Neuronal stem cell (in vitro differentiated cells): ENCODE data around the gene HSPA1B.
"Not testable (repeated sequence)": the region's sequence is repeated elsewhere in the genome, so short reads cannot be mapped to it uniquely, and the experiment has no call there.

ENCODE experiments used
- DNase-seq: peaks from one replicate; pipeline ENCODE4 v3.0.0-alpha.2; 2013; ENCODE audit warnings: low spot score
- H2AFZ ChIP-seq: one replicate; pipeline ENCODE4 v1.6.1; 2013; ENCODE audit warnings: mild to moderate bottlenecking, low read length, inconsistent platforms
- H2AK5ac ChIP-seq: 2 replicates; pipeline ENCODE4 v1.6.1; 2013; ENCODE audit warnings: low read depth, mild to moderate bottlenecking, inconsistent platforms, low read length, moderate library complexity, mixed read lengths
- H2BK120ac ChIP-seq: 2 replicates; pipeline ENCODE4 v1.6.1; 2013; ENCODE audit warnings: low read depth, mild to moderate bottlenecking, inconsistent platforms, low read length, moderate library complexity, mixed read lengths
- H2BK12ac ChIP-seq: one replicate; pipeline ENCODE4 v1.6.1; 2013; ENCODE audit warnings: low read length, inconsistent platforms
- H2BK15ac ChIP-seq: 2 replicates; pipeline ENCODE4 v1.6.1; 2013; ENCODE audit warnings: mild to moderate bottlenecking, low read length, inconsistent platforms, mixed read lengths
- H2BK5ac ChIP-seq: one replicate; pipeline ENCODE4 v1.6.1; 2013; ENCODE audit warnings: inconsistent platforms, mild to moderate bottlenecking, low read length, moderate library complexity
- H3K14ac ChIP-seq: one replicate; pipeline ENCODE4 v1.6.1; 2013; ENCODE audit warnings: low read length, inconsistent platforms
- H3K18ac ChIP-seq: 2 replicates; pipeline ENCODE4 v1.6.1; 2013; ENCODE audit warnings: low read length, inconsistent platforms
- H3K23ac ChIP-seq: 2 replicates; pipeline ENCODE4 v1.6.1; 2013; ENCODE audit warnings: low read depth, mild to moderate bottlenecking, mixed read lengths, low read length, inconsistent platforms; ENCODE audit not compliant: poor library complexity
- H3K27ac ChIP-seq: replicated peaks from 3 replicates; pipeline ENCODE4 v1.5.1; 2013; ENCODE audit warnings: low read length, inconsistent platforms
- H3K27me3 ChIP-seq, 3 experiments: 2 replicates each; pipeline ENCODE4 v1.6.1; 2013; ENCODE audit warnings: low read length in 3 of 3, mild to moderate bottlenecking in 2 of 3, inconsistent platforms in 1 of 3, low read depth in 1 of 3, mixed read lengths in 1 of 3, moderate library complexity in 1 of 3; ENCODE audit not compliant: control insufficient read depth in 3 of 3, insufficient read depth in 3 of 3
- H3K36me3 ChIP-seq, 2 donors: replicated peaks in 1 of 2; 2 replicates each; pipeline ENCODE4 v1.6.1; 2013; ENCODE audit warnings: low read length in 2 of 2; ENCODE audit not compliant: control insufficient read depth in 2 of 2, insufficient read depth in 2 of 2
- H3K4ac ChIP-seq: 2 replicates; pipeline ENCODE4 v1.6.1; 2013; ENCODE audit warnings: inconsistent platforms, mild to moderate bottlenecking, low read length, moderate library complexity
- H3K4me1 ChIP-seq, 2 donors: 1 replicate in 1 of 2; 2 replicates in 1 of 2; pipeline ENCODE4 v1.6.1; 2013; ENCODE audit warnings: low read length in 2 of 2, low read depth in 1 of 2; ENCODE audit not compliant: control insufficient read depth in 2 of 2, insufficient read depth in 1 of 2
- H3K4me2 ChIP-seq: one replicate; pipeline ENCODE4 v1.6.1; 2013; ENCODE audit warnings: mild to moderate bottlenecking, low read length, inconsistent platforms; ENCODE audit not compliant: insufficient read depth, poor library complexity, severe bottlenecking
- H3K4me3 ChIP-seq, 2 donors: 2 replicates each; pipeline ENCODE4 v1.5.1; 2013; ENCODE audit warnings: low read length in 2 of 2, mild to moderate bottlenecking in 2 of 2, inconsistent platforms in 1 of 2, moderate library complexity in 1 of 2
- H3K79me1 ChIP-seq: one replicate; pipeline ENCODE4 v1.6.1; 2013; ENCODE audit warnings: low read depth, mild to moderate bottlenecking, inconsistent platforms, low read length, moderate library complexity
- H3K9ac ChIP-seq: one replicate; pipeline ENCODE4 v1.6.1; 2013; ENCODE audit warnings: mild to moderate bottlenecking, low read depth, low read length, inconsistent platforms; ENCODE audit not compliant: poor library complexity
- H3K9me3 ChIP-seq, 2 donors: replicated peaks in 1 of 2; 2 replicates each; pipeline versions ENCODE3 to v1.6.1; 2013; ENCODE audit warnings: low read length in 2 of 2, mild to moderate bottlenecking in 2 of 2, inconsistent platforms in 1 of 2, low read depth in 1 of 2, mixed read lengths in 1 of 2, moderate library complexity in 1 of 2; ENCODE audit not compliant: control insufficient read depth in 2 of 2, insufficient read depth in 1 of 2
- H4K8ac ChIP-seq: one replicate; pipeline ENCODE4 v1.6.1; 2013; ENCODE audit warnings: low read depth, mild to moderate bottlenecking, inconsistent platforms, low read length, moderate library complexity
- H4K91ac ChIP-seq: one replicate; pipeline ENCODE4 v1.6.1; 2013; ENCODE audit warnings: low read length, low read depth, mild to moderate bottlenecking, inconsistent platforms; ENCODE audit not compliant: poor library complexity
- WGBS, 2 donors: extraction: QIAGEN DNeasy Blood & Tissue Kit; methylation state at CpG; one replicate each; pipeline ENCODE4 v1.1.7; 2013; ENCODE audit warnings: missing lambda C conversion rate in 2 of 2, mixed read lengths in 1 of 2; ENCODE audit not compliant: insufficient read length in 2 of 2, insufficient replicate concordance in 1 of 2; ENCODE audit errors: extremely low coverage in 2 of 2; 5-methylcytosine and 5-hydroxymethylcytosine counted together

The HSPA1B gene

GRCh38 chr6:31857774-31858173 lies 30.2 kb downstream of the HSPA1B start:
- H3K4me2 ChIP-seq, H2AFZ ChIP-seq, H2BK120ac ChIP-seq, H4K8ac ChIP-seq, H3K27ac ChIP-seq, H3K4ac ChIP-seq, H2BK12ac ChIP-seq, H2BK15ac ChIP-seq, H2BK5ac ChIP-seq, DNase-seq, H3K18ac ChIP-seq, H3K9ac ChIP-seq, H3K4me3 ChIP-seq, H2AK5ac ChIP-seq, H3K23ac ChIP-seq, H3K79me1 ChIP-seq, H4K91ac ChIP-seq, H3K27me3 ChIP-seq, H3K9me3 ChIP-seq, H3K14ac ChIP-seq: not testable (repeated sequence)
- no CpG with 5 or more reads among the region's 8 CpGs for WGBS, 2 donors
- peaks cover 5 to 10% of the 10 kb centered on the region in 2 donors for H3K4me1 ChIP-seq
- peaks cover 15 to 43% of the 10 kb centered on the region in 2 donors for H3K36me3 ChIP-seq

GRCh38 chr6:31858707-31859106 lies 31.2 kb downstream of the HSPA1B start:
- Histone ChIP-seq H3K4ac (no peak overlapping the region), H3K9me3 (peaks cover 0 to 2% of the 10 kb centered on the region in 2 donors), H2BK5ac (no peak overlapping the region), H2BK12ac (no peak overlapping the region), H3K4me3 (no peak overlapping the region), H3K79me1 (no peaks in the 10 kb centered on the region), H2BK15ac (no peak overlapping the region), H4K8ac (no peak overlapping the region), H3K27ac (no peak overlapping the region), H3K23ac (no peak overlapping the region), H3K27me3 (no peaks in the 10 kb centered on the region), H3K14ac (no peak overlapping the region), H3K36me3 (peaks cover 15 to 43% of the 10 kb centered on the region in 2 donors), H2BK120ac (no peak overlapping the region), H2AFZ (no peak overlapping the region), H3K9ac (no peak overlapping the region), H3K4me2 (no peak overlapping the region), H3K18ac (no peak overlapping the region), H2AK5ac (no peak overlapping the region), H3K4me1 (peaks cover 5 to 10% of the 10 kb centered on the region in 2 donors), H4K91ac (no peak overlapping the region)
- WGBS, 2 donors: no CpG with 5 or more reads among the region's 8 CpGs
- no peak for DNase-seq

- Histone ChIP-seq H3K27ac (no peak overlapping the region), H2BK15ac (no peak overlapping the region), H2BK120ac (no peak overlapping the region), H3K9ac (no peak overlapping the region), H3K36me3 (peaks cover 15 to 43% of the 10 kb centered on the region in 2 donors), H2BK12ac (no peak overlapping the region), H3K14ac (no peak overlapping the region), H3K27me3 (no peaks in the 10 kb centered on the region), H2AFZ (no peak overlapping the region), H3K79me1 (no peaks in the 10 kb centered on the region), H4K8ac (no peak overlapping the region), H3K9me3 (peaks cover 0 to 2% of the 10 kb centered on the region in 2 donors), H3K4me3 (peak overlapping the region in 1 of 2 donors; percentile 48), H3K4me2 (no peak overlapping the region), H3K4me1 (peaks cover 10 to 16% of the 10 kb centered on the region in 2 donors), H3K18ac (no peak overlapping the region), H3K4ac (no peak overlapping the region), H3K23ac (no peak overlapping the region), H4K91ac (no peak overlapping the region), H2AK5ac (no peak overlapping the region), H2BK5ac (no peak overlapping the region)
- DNase-seq: no peak
- no CpG with 5 or more reads among the region's 11 CpGs for WGBS, 2 donors
Measured at GRCh38 chr6:31859923-31860322, 32.4 kb downstream of the HSPA1B start.

GRCh38 chr6:31860349-31860748 lies 32.8 kb downstream of the HSPA1B start:
- H3K14ac ChIP-seq: no peak overlapping the region
- peaks cover 15 to 43% of the 10 kb centered on the region in 2 donors for H3K36me3 ChIP-seq
- no peak overlapping the region for H3K4me2 ChIP-seq
- no peak overlapping the region for H3K4ac ChIP-seq
- no peak overlapping the region for H4K91ac ChIP-seq
- no peak overlapping the region for H2AK5ac ChIP-seq
- H3K27ac ChIP-seq: no peak overlapping the region
- no peak overlapping the region for H3K9ac ChIP-seq
- peaks cover 13 to 20% of the 10 kb centered on the region in 2 donors for H3K4me1 ChIP-seq
- H4K8ac ChIP-seq: no peak overlapping the region
- no peak overlapping the region for H2BK5ac ChIP-seq
- H2BK120ac ChIP-seq: no peak overlapping the region
- H3K27me3 ChIP-seq: no peaks in the 10 kb centered on the region
- H2BK12ac ChIP-seq: no peak overlapping the region
- H3K9me3 ChIP-seq: peaks cover 0 to 2% of the 10 kb centered on the region in 2 donors
- no peaks in the 10 kb centered on the region for H3K79me1 ChIP-seq
- H3K23ac ChIP-seq: peak overlapping the region; percentile 20
- no peak overlapping the region for H3K18ac ChIP-seq
- no peak for DNase-seq
- H2BK15ac ChIP-seq: no peak overlapping the region
- no CpG with 5 or more reads among the region's 13 CpGs for WGBS, 2 donors
- H3K4me3 ChIP-seq: no peak overlapping the region
- H2AFZ ChIP-seq: no peak overlapping the region
